ENCODE results near the gene INSC.

DNA sequence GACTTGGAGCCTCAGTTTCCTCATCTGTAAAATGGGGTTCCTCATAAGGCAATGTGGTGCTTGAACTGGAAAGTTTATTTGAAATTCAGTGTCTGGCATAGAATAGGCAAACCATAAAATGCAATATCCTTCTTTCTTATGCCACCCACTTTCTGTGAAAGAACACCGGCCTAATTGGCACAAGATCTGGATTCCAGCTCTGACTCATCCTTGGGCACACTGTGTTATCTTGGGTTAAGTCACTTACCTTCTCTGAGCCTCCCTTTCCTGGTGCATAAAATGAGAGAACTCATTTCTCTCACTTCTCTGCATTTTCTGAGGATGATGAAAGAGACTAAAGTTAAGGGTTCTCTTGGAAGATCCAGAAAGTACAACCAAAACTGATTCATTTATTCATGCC lies 5.1 kb downstream of the INSC start:
- TF ChIP-seq POLR2A (IDR thresholded peaks at IDR 0.05): no peak
- TF ChIP-seq, protein P1, sequence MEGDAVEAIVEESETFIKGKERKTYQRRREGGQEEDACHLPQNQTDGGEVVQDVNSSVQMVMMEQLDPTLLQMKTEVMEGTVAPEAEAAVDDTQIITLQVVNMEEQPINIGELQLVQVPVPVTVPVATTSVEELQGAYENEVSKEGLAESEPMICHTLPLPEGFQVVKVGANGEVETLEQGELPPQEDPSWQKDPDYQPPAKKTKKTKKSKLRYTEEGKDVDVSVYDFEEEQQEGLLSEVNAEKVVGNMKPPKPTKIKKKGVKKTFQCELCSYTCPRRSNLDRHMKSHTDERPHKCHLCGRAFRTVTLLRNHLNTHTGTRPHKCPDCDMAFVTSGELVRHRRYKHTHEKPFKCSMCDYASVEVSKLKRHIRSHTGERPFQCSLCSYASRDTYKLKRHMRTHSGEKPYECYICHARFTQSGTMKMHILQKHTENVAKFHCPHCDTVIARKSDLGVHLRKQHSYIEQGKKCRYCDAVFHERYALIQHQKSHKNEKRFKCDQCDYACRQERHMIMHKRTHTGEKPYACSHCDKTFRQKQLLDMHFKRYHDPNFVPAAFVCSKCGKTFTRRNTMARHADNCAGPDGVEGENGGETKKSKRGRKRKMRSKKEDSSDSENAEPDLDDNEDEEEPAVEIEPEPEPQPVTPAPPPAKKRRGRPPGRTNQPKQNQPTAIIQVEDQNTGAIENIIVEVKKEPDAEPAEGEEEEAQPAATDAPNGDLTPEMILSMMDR (IDR thresholded peaks at IDR 0.05): no peak

Data from tibial nerve (tissue), 3 donors.